Psoas muscle (tissue), 8 donors: ENCODE results near the gene GDAP2. TPM values are rescaled to one million over a fixed set of nuclear protein-coding genes. Genes with fewer than 3 reads are reported as not detected.
A peak's percentile ranks its signal among the peaks of the same experiment; 100 is the strongest.
"Not testable (repeated sequence)": the region's sequence is repeated elsewhere in the genome, so short reads cannot be mapped to it uniquely, and the experiment has no call there.

Experiments
- ATAC-seq, 4 donors: fragments of 200-7000 bp; cut with Tn5 transposase; one replicate each; pipeline ENCODE4 v1.9.1; 2020; ENCODE audit warnings: moderate library complexity in 3 of 4, mild to moderate bottlenecking in 2 of 4
- DNase-seq, 2 donors: peaks; one replicate each; pipeline ENCODE4 v3.0.0-alpha.2; 2020
- H3K27ac ChIP-seq: fragments of 200-600 bp; one replicate; pipeline ENCODE4 v1.8.0; 2022
- H3K27me3 ChIP-seq, 3 donors: fragments of 200-600 bp in 1 of 3; one replicate each; pipeline versions ENCODE4 v1.6.1 to v1.8.0; 2013 to 2022; ENCODE audit warnings: low read length in 2 of 3, mild to moderate bottlenecking in 2 of 3, moderate library complexity in 1 of 3; ENCODE audit not compliant: insufficient read depth in 3 of 3
- H3K36me3 ChIP-seq, 2 donors: fragments of 200-600 bp in 1 of 2; one replicate each; pipeline versions ENCODE4 v1.6.1 to v1.8.0; 2013 to 2022; ENCODE audit warnings: low read depth in 1 of 2, mild to moderate bottlenecking in 1 of 2, moderate library complexity in 1 of 2; ENCODE audit not compliant: insufficient read depth in 1 of 2
- H3K4me1 ChIP-seq: fragments of 200-600 bp; one replicate; pipeline ENCODE4 v1.8.0; 2022
- H3K4me3 ChIP-seq: fragments of 200-600 bp; one replicate; pipeline ENCODE4 v1.8.0; 2022; ENCODE audit warnings: mild to moderate bottlenecking
- H3K9me3 ChIP-seq: fragments of 200-600 bp; one replicate; pipeline ENCODE4 v1.8.0; 2022
- WGBS, 3 donors: extraction: QIAGEN DNeasy Blood & Tissue Kit; methylation state at CpG; one replicate each; pipeline versions ENCODE4 v1.1.6 to v1.1.7; 2013; 5-methylcytosine and 5-hydroxymethylcytosine counted together
- intact Hi-C, 2 donors: fragments of 100-400 bp; cut with DNase I; formaldehyde crosslinking; loops; one replicate each; pipeline versions ENCODE4 v1.11.0 to v1.14.2; 2022
- polyA plus RNA-seq, 3 donors: library from polyadenylated mRNA; stranded (reverse); fragments of 200-250 nt; gene quantifications; one replicate each; pipeline ENCODE4 v1.2.3, GENCODE V29; 2013
- total RNA-seq, 4 donors: library from RNA; stranded (reverse); fragmentation: NEBNext Ultra II Directional in 2 of 4; extraction: Animal tissue kit (Norgen Biotek cat#: 25700) in 2 of 4; gene quantifications; one replicate each; pipeline versions ENCODE4 v1.2.1 to v1.2.4, GENCODE V29; 2021 to 2023
- TF ChIP-seq, protein P1 (sequence below): fragments of 200-600 bp; IDR thresholded peaks from one replicate; pipeline ENCODE4 v1.8.0; 2022; ENCODE audit warnings: antibody characterized with exemption
- donor health status: healthy with polysubstance abuse.
- donor health status: DM: no; HTN: no; CAD: no; lungs with moderate emphysema.
- donor health status: Bipolar disorder and iron deficiency.
- donor health status: healthy.
- donor health status: DM: yes; HTN: yes; CAD: no.
- donor health status: DM: no; HTN: no; CAD: no.
- donor health status: DM: no; HTN: no; CAD: no.
- donor health status: DM: yes; HTN: yes; CAD: no.

The GDAP2 gene
- total and polyA plus RNA-seq, 7 donors = 2.4 to 12.2 (median 9.3) TPM

DNA sequence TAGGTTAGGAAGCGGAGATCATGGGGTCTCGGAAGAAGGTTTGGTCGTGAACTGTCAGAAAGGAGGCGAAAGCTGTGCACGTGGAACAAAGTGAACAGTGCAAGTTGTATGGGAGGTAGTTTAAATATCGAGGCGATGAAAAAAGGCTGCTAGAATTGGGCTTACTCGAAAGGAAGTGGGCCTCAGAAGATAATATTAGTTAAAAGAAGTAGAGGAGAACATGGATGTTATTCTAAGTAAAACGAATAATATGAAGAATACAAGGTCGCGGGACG is 689 bp upstream of the GDAP2 start:
- peak overlapping the region; percentile 91 for H3K27ac ChIP-seq
- no peak for ATAC-seq
- TF ChIP-seq, protein P1, sequence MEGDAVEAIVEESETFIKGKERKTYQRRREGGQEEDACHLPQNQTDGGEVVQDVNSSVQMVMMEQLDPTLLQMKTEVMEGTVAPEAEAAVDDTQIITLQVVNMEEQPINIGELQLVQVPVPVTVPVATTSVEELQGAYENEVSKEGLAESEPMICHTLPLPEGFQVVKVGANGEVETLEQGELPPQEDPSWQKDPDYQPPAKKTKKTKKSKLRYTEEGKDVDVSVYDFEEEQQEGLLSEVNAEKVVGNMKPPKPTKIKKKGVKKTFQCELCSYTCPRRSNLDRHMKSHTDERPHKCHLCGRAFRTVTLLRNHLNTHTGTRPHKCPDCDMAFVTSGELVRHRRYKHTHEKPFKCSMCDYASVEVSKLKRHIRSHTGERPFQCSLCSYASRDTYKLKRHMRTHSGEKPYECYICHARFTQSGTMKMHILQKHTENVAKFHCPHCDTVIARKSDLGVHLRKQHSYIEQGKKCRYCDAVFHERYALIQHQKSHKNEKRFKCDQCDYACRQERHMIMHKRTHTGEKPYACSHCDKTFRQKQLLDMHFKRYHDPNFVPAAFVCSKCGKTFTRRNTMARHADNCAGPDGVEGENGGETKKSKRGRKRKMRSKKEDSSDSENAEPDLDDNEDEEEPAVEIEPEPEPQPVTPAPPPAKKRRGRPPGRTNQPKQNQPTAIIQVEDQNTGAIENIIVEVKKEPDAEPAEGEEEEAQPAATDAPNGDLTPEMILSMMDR = no peak
- no peaks in the 10 kb centered on the region for H3K27me3 ChIP-seq
- H3K4me1 ChIP-seq = peaks cover 38% of the 10 kb centered on the region
- peak overlapping the region; percentile 84 for H3K4me3 ChIP-seq
- intact Hi-C loops = loop anchor here in 1 of 2 donors (5.0 kb wide), 1 partner anchor 48 kb away; no protein-coding TSS in a partner anchor
- peaks cover 0 to 20% of the 10 kb centered on the region in 2 donors for H3K36me3 ChIP-seq
- WGBS, 3 donors = 0 to 1% (median 0%) methylated on average over 12 of the region's 12 CpGs
- H3K9me3 ChIP-seq = no peaks in the 10 kb centered on the region
- no peak for DNase-seq

DNA sequence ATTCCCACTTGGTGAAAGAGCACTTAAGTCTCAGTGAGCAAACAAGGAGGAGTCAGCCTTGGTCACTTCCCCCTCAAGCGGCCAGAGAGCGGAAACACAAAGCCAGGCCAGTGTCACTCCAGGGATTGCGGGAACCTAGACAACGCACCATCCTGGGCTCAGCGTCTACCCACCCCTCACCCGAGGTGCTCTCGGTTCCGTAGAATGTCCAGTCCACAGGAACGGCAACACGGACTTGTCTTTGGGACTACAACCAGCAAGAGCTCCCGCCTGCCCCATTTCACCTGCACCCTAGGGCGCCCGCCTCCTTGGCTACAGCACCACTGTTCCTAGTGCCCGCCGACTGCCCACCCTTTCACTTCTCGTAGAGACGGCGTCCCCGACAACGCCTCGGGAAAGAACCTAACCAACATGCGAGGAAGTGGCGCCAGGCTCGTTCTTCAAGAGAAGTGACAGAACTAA is 509 bp downstream of the GDAP2 start:
- H3K36me3 ChIP-seq = peaks cover 0 to 8% of the 10 kb centered on the region in 2 donors
- no peaks in the 10 kb centered on the region for H3K9me3 ChIP-seq
- peak overlapping the region; percentile 91 for H3K27ac ChIP-seq
- 0% methylated on average over 19 to 24 of the region's 24 CpGs for WGBS, 3 donors
- peak overlapping the region; percentile 84 for H3K4me3 ChIP-seq
- no peaks in the 10 kb centered on the region for H3K27me3 ChIP-seq
- TF ChIP-seq, protein P1 = no peak
- DNase-seq (peak; percentile 57 to 69), ATAC-seq (peak; percentile 69 to 76 (median 70))
- intact Hi-C loops = no loop called here
- peaks cover 38% of the 10 kb centered on the region for H3K4me1 ChIP-seq

DNA sequence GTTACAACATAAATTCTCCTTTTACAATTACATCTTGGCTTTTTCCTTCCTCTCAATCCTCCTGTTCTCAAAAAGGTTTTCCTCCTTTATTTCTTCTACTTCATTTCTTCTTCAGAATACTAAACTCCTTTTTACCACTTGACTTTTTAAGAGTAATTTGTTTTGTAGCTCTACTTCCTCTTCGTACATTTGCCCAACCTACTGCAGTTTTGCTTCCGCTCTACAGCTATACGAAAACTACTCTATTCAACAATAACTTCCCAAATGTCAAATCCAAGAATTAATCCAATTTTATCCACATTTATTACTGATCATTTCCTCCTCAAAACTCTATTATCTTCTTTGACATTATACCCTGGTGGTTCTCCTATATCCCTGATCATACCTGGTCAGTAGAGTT is 3.4 kb downstream of the GDAP2 start:
- DNase-seq (no peak), ATAC-seq (no peak)
- Histone ChIP-seq H3K36me3 (no peaks in the 10 kb centered on the region), H3K9me3 (no peaks in the 10 kb centered on the region), H3K27me3 (no peaks in the 10 kb centered on the region), H3K27ac (no peak overlapping the region), H3K4me1 (peaks cover 22% of the 10 kb centered on the region), H3K4me3 (no peak overlapping the region)
- TF ChIP-seq, protein P1 = no peak
- intact Hi-C loops = no loop called here
- 87 to 89% (median 89%) methylated on average over 3 of the region's 3 CpGs for WGBS, 3 donors

DNA sequence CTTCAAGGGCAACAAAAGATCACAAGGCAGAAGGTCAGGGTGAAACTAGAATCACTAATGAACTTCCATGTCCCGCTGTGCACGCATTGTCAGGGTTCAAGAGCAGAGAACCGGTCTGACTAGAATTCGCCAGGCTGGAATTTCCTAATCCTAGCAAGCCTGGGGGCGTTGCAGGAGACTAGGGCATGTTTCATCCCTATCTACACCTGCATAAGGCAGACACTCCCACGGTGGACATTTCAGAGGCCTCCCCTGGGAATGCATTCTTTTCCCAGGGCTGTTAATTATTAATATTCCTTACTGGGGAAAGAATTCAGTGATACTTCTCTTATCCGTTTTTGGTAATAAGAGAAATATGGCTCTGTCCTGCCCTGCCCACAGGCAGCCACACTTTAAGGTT is 6.7 kb downstream of the GDAP2 start:
- WGBS, 3 donors = 90 to 92% (median 92%) methylated on average over 7 of the region's 7 CpGs
- H3K9me3 ChIP-seq, H3K4me3 ChIP-seq, H3K4me1 ChIP-seq, H3K27me3 ChIP-seq, DNase-seq, ATAC-seq, H3K27ac ChIP-seq, intact Hi-C loops: not testable (repeated sequence)
- H3K36me3 ChIP-seq = peaks cover 0 to 25% of the 10 kb centered on the region in 2 donors

DNA sequence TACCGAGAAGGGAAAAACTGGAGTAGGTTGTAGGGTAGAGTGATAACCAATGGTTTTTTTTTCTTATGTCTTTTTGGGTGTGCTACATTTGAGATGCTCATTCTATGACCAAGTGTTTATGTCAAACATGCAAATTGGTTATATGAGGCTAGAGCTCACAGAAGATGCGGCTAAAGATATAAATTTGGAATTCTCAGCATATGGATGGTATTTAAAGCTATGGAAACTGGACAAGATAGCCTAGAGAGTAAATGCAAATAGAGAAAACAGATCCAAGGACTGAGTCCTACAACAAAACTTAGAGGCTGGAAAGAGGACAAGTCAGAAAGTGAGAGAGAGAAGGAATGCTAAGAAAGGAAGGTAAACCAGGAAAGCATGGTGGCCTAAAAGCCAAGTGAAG is 7.4 kb downstream of the GDAP2 start:
- intact Hi-C loops = no loop called here
- Histone ChIP-seq H3K36me3 (peaks cover 0 to 33% of the 10 kb centered on the region in 2 donors), H3K4me3 (no peak overlapping the region), H3K27me3 (no peaks in the 10 kb centered on the region), H3K27ac (no peak overlapping the region), H3K4me1 (no peaks in the 10 kb centered on the region), H3K9me3 (no peaks in the 10 kb centered on the region)
- DNase-seq (no peak), ATAC-seq (no peak)
- TF ChIP-seq, protein P1 = no peak
- 95 to 98% (median 97%) methylated on average over 2 of the region's 2 CpGs for WGBS, 3 donors
